HG03066 (cell line): ENCODE measurements around the gene RNU6-7.
A peak's percentile ranks its signal among the peaks of the same experiment; 100 is the strongest.

Source experiments
- ATAC-seq: cut with Tn5 transposase; IDR thresholded peaks from one replicate; pipeline ENCODE4 v1.9.1; 2021; ENCODE audit warnings: low read depth; ENCODE audit not compliant: unreplicated experiment

RNU6-7 gene

GRCh38 chr14:32201816-32202490 lies at the start of gene RNU6-7:
RNU6-7 (plus strand) TSS chr14:32202045.
- no peak for ATAC-seq

DNA sequence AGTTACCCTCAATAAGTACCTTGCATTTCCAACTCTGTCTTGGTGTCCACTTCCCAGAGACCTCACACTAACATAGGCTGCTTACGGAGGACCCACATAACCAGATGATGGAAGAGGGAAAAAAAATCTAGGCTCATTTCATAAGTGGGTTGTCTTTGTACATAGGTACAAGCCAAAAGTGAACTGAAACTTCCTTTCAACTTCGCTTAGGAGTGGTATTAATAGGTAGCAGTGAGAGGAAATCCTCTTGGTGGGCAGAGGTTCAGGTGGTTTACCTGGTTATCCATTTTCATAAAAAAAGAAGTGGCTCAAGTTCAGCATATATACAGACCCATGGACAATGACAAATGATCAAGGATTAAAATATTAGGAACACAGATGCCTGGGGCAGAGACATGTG lies 35.8 kb upstream of the RNU6-7 start:
- ATAC-seq: no peak

- ATAC-seq: no peak
These were observed 34.9 kb upstream of the RNU6-7 start for GRCh38 chr14:32166924-32167323.

DNA sequence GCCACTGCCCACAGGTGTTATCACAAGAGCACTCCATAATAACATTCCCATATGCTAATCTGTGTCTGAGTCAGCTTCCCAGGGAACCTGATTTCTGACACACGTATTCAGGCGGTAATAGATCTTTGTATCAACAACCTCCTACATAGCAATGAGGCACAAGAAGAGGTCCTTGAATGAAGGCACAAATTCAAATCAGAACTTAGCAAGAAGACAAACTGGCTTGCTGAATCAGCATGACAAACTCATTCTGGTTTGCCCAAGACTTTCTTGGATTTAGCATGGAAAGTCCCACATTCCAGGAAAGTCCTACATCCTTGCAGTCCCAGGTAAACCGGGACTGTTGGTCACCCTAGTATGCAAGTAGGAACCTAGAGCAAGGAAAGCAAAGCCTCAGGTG lies 33.9 kb upstream of the RNU6-7 start:
- no peak for ATAC-seq

DNA sequence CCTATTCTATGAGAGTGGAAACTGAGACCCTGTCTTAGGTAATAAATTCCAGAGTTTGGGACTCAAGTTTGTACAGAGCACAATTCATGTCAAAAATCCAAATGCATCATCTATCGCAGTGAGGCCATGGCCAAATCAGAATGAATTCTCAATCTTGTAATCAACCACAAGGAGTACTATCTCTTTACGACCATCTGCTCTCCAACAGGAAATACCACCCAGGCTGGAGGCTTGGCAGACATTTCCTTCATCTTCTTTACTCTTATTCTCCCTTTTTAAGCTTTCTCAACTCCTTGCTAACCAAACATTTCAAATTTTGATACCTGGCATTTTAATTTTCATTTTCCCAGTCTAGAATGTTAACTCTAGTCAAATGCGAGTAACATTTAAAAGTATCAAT lies 32.7 kb upstream of the RNU6-7 start:
- no peak for ATAC-seq

GRCh38 chr14:32171469-32171868 lies 30.4 kb upstream of the RNU6-7 start:
- no peak for ATAC-seq

- no peak for ATAC-seq
These were observed 18.4 kb upstream of the RNU6-7 start for GRCh38 chr14:32183151-32184058.

DNA sequence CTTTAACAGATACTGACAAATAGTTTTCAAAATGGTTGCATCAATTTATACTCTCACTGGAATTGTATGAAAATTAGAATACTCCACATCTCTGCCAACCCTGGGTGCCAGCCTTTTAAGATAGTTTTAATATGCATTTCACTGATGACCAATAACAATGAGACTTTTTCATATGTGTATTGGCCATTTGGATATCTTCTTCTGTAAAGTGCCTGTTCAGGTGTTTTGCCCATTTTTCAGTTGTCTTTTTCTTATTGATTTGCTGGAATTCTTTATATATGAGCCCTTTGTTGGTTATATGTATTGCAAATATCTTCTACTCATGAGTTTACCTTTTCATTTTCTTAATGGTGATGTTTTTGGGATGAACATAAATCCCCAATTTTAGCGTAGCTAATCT lies 16.7 kb upstream of the RNU6-7 start:
- ATAC-seq: no peak

- ATAC-seq: no peak
These were observed 15.6 kb upstream of the RNU6-7 start for GRCh38 chr14:32186248-32186647.

- ATAC-seq: no peak
These were observed 12.0 kb upstream of the RNU6-7 start for GRCh38 chr14:32189811-32190210.

GRCh38 chr14:32190673-32191072 lies 11.2 kb upstream of the RNU6-7 start:
- no peak for ATAC-seq

DNA sequence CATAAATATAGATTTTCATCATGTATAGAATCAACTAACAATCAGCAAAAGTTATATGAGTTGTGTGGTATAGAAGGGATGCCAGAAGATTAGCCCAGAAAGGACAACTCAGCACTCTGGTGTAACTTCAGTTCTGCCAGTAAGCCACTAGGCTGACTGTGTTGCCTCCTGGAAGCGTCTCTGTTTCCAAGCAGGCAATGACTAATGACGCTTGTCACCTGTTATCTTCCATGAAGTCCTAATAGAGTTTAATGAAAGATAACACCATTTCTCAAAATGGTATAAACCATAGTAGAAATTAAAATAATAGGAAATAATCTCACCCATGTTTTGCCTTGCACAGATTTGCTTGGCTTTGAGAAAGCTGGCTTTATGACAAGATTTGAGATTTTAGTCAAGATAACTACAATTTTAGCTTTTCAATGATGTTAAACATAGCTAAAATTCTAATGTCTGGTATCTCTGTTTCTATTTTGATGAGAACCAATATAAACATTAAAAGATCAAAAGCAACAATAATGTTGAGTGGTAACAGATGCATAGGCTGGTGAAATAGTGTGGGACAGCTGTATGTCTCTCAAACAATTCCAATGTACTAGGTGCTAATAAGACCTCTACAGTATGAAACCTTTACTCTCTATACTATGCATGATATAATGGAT lies 9.0 kb upstream of the RNU6-7 start:
- ATAC-seq: no peak

- ATAC-seq: no peak
These were observed 8.3 kb upstream of the RNU6-7 start for GRCh38 chr14:32193532-32193931.

- ATAC-seq: no peak
These were observed 6.2 kb upstream of the RNU6-7 start for GRCh38 chr14:32195636-32196035.

GRCh38 chr14:32197919-32198318 lies 3.9 kb upstream of the RNU6-7 start:
- ATAC-seq: no peak

DNA sequence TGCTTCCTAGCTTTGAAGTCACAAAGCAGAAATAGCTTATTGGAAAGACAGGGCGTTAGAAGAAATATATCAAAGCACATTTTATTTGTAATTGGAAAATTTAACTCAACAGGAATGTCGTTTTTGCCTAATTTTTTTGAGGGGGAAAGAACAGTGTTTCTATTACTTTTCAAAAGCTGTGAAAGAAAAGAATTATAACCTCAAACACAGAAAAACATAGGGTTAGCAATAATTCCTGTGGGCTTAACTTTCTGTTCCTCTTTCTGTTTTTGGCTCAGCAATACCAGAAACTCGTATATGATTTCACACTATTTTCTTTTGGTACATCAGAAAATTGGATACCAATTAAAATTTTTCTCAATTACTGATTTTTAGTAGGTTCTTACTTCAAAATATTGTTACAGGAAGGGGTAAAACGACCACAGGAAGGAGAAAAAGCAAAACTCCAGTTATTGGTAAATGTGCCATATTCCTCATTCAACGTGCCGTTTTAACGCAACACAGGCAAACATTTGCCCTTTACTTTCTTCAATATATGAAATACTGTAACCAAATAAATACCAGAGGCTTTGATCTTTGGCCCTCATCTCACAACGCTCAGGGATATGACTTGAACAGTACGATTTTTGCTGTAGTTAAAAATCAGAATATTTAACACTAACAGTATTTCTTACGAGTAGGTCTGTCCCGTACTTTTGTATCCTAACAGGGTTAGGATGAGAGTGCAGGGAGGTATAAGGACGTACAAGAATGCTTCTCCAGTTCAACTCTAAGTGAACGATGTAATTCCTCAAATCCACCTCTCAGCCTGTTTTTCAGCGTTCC lies 1.3 kb upstream of the RNU6-7 start:
- peak; percentile 30 for ATAC-seq

DNA sequence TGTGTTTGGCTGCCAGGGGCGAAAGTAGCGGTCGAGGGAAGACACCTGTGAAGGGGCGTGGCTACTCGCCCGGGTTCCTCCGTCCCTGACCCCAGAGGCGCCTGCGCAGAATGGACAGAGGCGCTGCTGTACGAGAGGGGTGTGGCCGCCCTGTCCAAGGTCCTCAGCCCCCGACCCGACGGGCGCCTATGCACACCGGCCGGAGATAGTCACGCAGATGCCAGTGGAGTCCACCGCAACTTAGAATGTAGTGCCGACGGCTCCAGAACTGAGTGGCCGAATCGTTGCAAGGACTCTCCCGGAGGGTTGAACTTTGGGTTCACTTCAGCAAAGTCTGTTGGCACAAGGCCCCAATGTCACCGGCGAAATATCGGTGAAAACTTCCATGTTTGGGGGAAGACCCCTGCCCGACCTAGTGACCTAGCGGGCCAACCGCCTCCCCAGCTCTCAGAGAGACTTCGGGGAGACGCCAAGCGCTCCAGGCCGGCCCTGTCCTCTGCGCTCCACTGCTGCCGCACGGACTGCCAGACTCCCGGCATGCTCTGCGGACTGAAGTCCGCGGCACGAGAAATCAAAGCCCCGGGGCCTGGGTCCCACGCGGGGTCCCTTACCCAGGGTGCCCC lies 541 bp upstream of the RNU6-7 start:
- peak; percentile 55 for ATAC-seq

DNA sequence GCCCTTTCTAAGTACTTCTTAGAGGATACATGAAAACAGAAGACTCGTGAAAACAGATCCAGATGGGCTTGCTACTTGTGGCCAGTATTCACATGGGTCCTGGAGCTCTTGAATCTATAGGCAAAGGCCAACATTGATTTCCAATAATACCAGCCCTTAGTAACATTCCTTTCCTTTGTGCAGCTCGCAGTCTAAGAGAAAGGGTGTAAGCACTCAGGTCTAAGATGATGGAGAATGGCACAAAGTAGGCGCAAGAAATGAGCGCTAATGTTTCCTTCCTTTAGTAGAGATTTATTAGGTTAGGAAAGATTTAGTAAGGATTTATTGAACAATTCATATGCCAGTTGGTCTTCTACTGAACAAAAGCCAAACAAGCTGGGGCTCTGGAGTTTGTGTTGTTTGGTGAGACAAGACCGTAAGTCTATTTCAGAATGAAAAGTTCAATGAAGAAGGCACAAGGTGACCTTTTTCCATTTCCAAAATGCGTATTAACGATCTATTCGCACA lies 699 bp downstream of the RNU6-7 start:
- ATAC-seq: no peak

DNA sequence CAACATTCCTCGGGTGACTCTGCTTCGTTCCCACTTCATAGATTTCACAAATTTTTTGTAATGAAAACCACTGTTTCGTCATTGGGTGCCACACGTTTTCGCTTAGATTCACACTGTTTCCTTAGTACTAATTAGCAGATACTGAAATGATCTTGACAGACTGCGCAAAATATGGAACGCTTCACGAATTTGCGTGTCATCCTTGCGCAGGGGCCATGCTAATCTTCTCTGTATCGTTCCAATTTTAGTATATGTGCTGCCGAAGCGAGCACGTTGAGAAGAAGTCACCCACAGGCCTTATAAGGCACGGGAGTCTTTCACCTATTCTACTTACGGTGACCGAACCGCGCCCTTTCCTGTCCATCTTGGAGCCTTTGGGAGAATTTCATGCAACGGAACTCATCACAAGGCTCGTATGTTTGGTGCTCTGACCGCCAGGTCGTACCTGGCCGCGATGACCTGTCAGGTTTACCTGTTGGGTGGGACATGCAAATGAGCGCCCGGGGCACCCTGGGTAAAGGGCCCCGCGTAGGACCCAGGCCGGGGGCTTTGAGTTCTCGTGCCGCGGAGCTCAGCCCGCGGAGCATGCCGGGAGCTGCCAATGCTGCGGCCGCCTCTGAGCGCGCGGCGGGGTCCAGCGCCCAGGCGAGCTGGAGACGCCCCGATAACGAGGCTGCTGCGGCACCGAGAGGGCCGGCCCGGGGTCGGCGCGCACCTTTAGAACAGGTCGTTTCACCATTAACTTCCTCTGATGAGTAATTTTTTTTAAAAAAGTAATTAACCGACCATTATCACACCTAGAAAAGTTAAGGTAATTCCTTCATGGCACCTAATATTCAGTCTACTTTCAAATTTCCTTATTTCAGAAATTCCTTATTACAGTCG lies 1.4 kb downstream of the RNU6-7 start, which contains the start of gene RNU6-8:
Gene RNU6-8, minus strand, starts transcription at position 272 of the 885 bp plus-strand sequence.
- ATAC-seq: peak; percentile 44
